SK-N-SH treated with all-trans-retinoic acid at 6 μM for 48 hours (cell line): Measurements from ENCODE around the gene UBB.

ENCODE experiments used
- CREB5 ChIP-seq: fragments of 250-450 bp; sonication (Bioruptor Pico); IDR thresholded peaks from 2 replicates; pipeline ENCODE4 v1.5.1; 2020; ENCODE audit warnings: low read depth, mild to moderate bottlenecking, moderate library complexity
- CSDC2 ChIP-seq: fragments of 250-450 bp; sonication (Bioruptor Pico); IDR thresholded peaks from 2 replicates; pipeline ENCODE4 v1.5.0; 2020; ENCODE audit warnings: mild to moderate bottlenecking, moderate library complexity
- ZFP3 ChIP-seq: fragments of 250-450 bp; sonication (Bioruptor Pico); IDR thresholded peaks from 2 replicates; pipeline ENCODE4 v1.5.0; 2020; ENCODE audit warnings: mild to moderate bottlenecking, moderate library complexity

DNA sequence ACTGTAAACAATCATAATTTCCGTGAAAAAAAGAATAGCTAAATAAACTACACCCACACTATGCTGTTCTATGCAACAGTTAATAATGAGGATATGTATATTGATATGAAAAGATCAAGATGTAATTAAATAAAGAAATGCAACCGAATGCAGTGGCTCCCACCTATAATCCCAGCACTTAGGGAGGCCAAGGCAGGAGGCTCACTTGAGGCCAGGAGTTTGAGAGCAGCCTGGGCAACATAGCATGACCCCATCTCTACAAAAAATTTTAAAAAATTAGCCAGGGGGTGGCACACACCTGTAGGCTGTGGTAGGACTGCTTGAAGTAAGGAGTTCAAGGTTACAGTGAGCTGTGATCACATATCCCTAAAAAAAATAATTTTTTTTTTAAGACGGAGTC is 42.5 kb upstream of the UBB start:
- TF ChIP-seq ZFP3 (CRISPR knock-in tag): no peak
- no peak for TF ChIP-seq CSDC2 (CRISPR knock-in tag)
- no peak for TF ChIP-seq CREB5 (CRISPR knock-in tag)
